Activated naive CD8-positive, alpha-beta T cell treated with anti-CD3 and anti-CD28 coated beads for 36 hours (primary cell): Measurements from ENCODE around the gene FOXA1. TPM values are rescaled to one million over a fixed set of nuclear protein-coding genes. Genes with fewer than 3 reads are reported as not detected.
"Not testable (repeated sequence)": the region's sequence is repeated elsewhere in the genome, so short reads cannot be mapped to it uniquely, and the experiment has no call there.

ENCODE experiments used
- DNase-seq: peaks from one replicate; pipeline ENCODE4 v3.0.0; 2021
- H3K27ac Mint-ChIP-seq: one replicate; pipeline ENCODE4 v1.8.0; 2022; ENCODE audit warnings: mild to moderate bottlenecking, moderate library complexity, mixed read lengths
- H3K27me3 Mint-ChIP-seq: one replicate; pipeline ENCODE4 v1.8.0; 2022; ENCODE audit warnings: mild to moderate bottlenecking, mixed read lengths
- H3K36me3 Mint-ChIP-seq: one replicate; pipeline ENCODE4 v1.8.0; 2021; ENCODE audit warnings: mild to moderate bottlenecking, mixed read lengths
- H3K4me1 Mint-ChIP-seq: one replicate; pipeline ENCODE4 v1.8.0; 2021; ENCODE audit warnings: mixed read lengths
- H3K4me3 Mint-ChIP-seq: one replicate; pipeline ENCODE4 v1.8.0; 2022; ENCODE audit warnings: mild to moderate bottlenecking, moderate library complexity, mixed read lengths
- H3K9me3 Mint-ChIP-seq: one replicate; pipeline ENCODE4 v1.8.0; 2022; ENCODE audit warnings: mixed read lengths
- total RNA-seq, 2 experiments: library from RNA; stranded (reverse); gene quantifications; one replicate each; pipeline ENCODE4 v1.2.3, GENCODE V29; 2021

Gene FOXA1
- total RNA-seq, 2 experiments from 2014 or later = not detected

DNA sequence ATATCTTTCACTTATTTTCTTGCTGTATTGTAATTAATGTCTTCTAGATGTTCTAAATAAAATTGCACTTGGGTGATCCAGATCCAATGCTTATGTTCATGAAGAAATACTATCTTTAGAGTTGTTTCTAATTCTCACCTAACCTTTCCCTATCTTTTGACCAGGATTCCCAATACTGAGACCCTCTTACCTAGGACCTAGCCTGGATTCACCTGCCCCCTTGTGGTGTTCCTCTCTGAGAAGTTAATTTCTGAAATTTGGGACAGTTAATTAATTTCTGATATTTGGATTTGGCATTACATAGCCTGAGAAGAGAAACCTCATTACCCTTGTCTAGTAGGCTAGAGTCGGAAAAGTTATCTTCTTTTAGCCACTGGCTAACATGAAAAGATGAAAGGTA is 29.5 kb downstream of the FOXA1 start:
- no peaks in the 10 kb centered on the region for H3K9me3 Mint-ChIP-seq
- no peak overlapping the region for H3K27ac Mint-ChIP-seq
- DNase-seq = no peak
- no peak overlapping the region for H3K4me3 Mint-ChIP-seq
- H3K4me1 Mint-ChIP-seq = no peaks in the 10 kb centered on the region
- peaks cover 3% of the 10 kb centered on the region for H3K27me3 Mint-ChIP-seq
- H3K36me3 Mint-ChIP-seq = no peaks in the 10 kb centered on the region

DNA sequence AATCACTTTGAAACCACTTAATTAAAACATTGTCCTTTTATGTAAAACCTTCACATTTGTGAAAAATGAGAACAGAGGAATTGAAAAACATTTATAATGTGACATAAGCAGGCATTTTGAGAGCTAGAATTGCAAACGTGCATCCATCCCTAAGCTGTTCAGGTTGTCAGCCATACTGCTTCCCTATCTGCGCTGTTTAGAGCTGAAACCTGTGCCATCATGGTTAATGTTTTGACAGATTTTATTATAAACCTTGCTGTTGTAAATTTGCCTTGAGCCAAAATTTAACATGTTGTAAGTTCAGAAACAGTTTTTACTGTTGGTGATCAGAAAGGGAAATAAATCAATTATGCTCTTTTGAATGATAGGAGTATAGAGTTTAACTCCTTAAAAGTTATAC is 31.9 kb downstream of the FOXA1 start:
- Mint-ChIP-seq H3K4me3 (no peak overlapping the region), H3K27me3 (no peaks in the 10 kb centered on the region), H3K4me1 (no peaks in the 10 kb centered on the region), H3K36me3 (no peaks in the 10 kb centered on the region), H3K27ac (no peak overlapping the region), H3K9me3 (no peaks in the 10 kb centered on the region)
- DNase-seq = no peak

DNA sequence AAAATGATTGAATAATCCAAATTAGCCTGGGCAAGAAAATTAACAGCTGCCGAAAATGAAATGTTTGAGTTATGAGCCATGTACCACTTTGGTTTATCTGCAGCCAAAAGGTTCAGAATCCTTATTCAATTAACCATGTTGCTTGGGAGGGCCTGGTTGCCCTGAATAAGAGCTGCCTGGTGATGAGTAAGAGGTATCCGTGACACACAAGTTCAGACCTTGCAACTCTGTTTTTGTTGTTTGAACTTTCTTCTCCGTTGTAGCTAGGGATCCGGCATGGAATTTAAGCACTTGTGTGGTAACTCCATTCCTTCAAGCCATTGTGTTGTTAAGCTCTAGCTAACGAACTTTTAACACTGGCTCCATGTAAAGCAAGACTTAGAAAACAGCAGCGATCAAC is 35.7 kb downstream of the FOXA1 start:
- Mint-ChIP-seq H3K4me1 (no peaks in the 10 kb centered on the region), H3K9me3 (peaks cover 3% of the 10 kb centered on the region), H3K27me3 (no peaks in the 10 kb centered on the region), H3K27ac (no peak overlapping the region), H3K36me3 (no peaks in the 10 kb centered on the region), H3K4me3 (no peak overlapping the region)
- no peak for DNase-seq

DNA sequence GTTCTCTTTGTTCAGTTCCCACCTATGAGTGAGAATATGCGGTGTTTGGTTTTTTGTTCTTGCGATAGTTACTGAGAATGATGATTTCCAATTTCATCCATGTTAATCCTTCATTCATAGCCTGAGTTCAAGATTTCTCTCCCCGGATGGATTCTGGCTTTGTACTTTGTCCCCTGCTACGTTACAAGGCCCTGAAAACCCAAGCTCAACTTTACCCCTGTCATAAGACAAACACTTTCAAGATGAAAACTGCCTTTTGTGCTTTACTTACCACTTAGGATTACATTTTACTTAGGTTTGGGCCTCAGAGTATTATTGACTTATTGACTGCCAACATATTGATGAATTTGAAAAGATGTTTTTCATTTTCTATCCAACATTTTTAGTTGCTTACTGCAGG is 36.3 kb downstream of the FOXA1 start:
- no peak for DNase-seq
- H3K9me3 Mint-ChIP-seq = peaks cover 7% of the 10 kb centered on the region
- no peak overlapping the region for H3K27ac Mint-ChIP-seq
- H3K36me3 Mint-ChIP-seq = no peaks in the 10 kb centered on the region
- H3K27me3 Mint-ChIP-seq = no peaks in the 10 kb centered on the region
- no peaks in the 10 kb centered on the region for H3K4me1 Mint-ChIP-seq
- H3K4me3 Mint-ChIP-seq = no peak overlapping the region

DNA sequence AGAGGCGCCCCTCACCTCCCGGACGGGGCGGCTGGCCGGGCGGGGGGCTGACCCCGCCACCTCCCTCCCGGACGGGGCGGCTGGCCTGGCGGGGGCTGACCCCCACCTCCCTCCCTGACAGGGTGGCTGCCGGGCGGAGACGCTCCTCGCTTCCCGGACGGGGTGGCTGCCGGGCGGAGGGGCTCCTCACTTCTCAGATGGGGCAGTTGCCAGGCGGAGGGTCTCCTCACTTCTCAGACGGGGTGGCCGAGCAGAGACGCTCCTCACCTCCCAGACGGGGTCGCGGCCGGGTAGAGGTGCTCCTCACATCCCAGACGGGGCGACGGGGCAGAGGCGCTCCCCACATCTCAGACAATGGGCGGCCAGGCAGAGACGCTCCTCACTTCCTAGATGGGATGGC is 39.5 kb downstream of the FOXA1 start:
- H3K36me3 Mint-ChIP-seq, DNase-seq, H3K4me1 Mint-ChIP-seq, H3K4me3 Mint-ChIP-seq, H3K27ac Mint-ChIP-seq, H3K27me3 Mint-ChIP-seq: not testable (repeated sequence)
- peaks cover 10% of the 10 kb centered on the region for H3K9me3 Mint-ChIP-seq

DNA sequence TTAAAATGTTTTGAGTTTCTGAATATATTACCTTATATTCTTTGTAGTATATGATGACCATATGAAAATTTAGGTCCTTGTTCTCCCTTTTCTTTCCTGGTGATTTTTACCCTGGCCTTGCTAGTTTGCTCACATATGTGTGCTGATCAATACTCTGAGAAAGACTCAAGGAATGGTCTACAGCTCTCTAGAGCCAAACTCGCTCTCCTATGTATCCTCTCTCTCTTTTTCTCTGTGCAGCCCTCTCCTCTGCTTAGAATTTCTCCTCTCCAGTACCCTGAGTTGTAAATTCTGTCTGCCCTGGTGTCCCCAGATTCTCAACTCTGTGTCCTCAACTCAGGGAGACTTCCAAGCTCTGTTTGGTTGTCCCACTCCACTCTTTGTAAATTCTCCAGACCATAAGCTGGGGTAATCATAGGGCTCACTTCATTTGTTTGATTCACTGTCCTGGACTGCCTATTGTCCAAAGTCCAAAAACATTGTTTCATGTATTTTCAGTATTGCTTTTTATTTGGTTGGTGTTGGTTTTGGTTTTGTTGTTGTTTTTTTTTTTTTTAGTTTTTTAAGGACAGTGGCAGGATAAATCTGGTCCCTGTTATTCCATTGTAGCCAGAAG is 41.0 kb downstream of the FOXA1 start:
- Mint-ChIP-seq H3K27me3 (no peaks in the 10 kb centered on the region), H3K36me3 (no peaks in the 10 kb centered on the region)

DNA sequence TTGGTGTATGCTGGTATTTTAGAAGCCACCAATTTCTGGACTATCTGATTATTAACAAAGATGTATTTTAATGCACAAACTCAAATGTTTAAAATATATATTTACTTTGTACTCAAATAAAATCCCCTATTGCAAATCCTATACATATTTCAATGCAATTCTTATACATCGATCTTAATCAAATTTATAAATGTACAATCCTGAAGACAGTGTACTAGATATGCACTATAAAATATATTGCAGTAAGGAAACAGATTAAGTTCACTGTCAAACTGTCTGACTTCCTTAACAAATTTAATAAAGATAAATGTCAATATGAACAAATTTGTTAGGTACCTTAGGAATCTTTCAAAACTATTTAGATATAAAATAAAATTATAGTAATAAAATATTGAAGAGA is 43.9 kb downstream of the FOXA1 start:
- Mint-ChIP-seq H3K27ac (no peak overlapping the region), H3K9me3 (peaks cover 8% of the 10 kb centered on the region), H3K36me3 (no peaks in the 10 kb centered on the region), H3K4me3 (no peak overlapping the region), H3K4me1 (no peaks in the 10 kb centered on the region), H3K27me3 (no peaks in the 10 kb centered on the region)
- no peak for DNase-seq

More for the DNA sequence above, 41.0 kb downstream of the FOXA1 start:
- no peak for DNase-seq
- Mint-ChIP-seq H3K27ac (no peak overlapping the region), H3K4me1 (no peaks in the 10 kb centered on the region), H3K9me3 (peaks cover 10% of the 10 kb centered on the region), H3K4me3 (no peak overlapping the region)

DNA sequence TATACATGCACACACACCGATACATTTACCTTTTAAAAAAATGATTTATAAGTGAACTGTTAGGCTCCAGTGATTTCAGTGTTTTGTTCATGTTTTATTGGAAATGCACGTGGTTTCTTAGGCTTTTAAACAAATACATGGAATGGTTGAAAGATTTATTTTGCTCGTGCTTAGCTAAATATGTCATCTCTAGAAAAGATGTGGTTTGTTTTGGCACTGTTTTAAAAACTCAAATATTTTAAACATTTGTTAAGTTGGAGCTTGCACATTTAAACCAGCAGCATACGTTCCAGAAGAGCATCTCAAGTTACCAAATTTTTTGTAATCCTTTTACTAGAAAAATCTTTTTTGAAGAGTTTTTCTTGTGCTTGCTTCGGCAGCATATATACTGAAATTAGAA is 44.5 kb downstream of the FOXA1 start:
- Mint-ChIP-seq H3K36me3 (no peaks in the 10 kb centered on the region), H3K9me3 (peaks cover 8% of the 10 kb centered on the region), H3K27me3 (no peaks in the 10 kb centered on the region), H3K4me3 (no peak overlapping the region), H3K4me1 (no peaks in the 10 kb centered on the region), H3K27ac (no peak overlapping the region)
- no peak for DNase-seq

DNA sequence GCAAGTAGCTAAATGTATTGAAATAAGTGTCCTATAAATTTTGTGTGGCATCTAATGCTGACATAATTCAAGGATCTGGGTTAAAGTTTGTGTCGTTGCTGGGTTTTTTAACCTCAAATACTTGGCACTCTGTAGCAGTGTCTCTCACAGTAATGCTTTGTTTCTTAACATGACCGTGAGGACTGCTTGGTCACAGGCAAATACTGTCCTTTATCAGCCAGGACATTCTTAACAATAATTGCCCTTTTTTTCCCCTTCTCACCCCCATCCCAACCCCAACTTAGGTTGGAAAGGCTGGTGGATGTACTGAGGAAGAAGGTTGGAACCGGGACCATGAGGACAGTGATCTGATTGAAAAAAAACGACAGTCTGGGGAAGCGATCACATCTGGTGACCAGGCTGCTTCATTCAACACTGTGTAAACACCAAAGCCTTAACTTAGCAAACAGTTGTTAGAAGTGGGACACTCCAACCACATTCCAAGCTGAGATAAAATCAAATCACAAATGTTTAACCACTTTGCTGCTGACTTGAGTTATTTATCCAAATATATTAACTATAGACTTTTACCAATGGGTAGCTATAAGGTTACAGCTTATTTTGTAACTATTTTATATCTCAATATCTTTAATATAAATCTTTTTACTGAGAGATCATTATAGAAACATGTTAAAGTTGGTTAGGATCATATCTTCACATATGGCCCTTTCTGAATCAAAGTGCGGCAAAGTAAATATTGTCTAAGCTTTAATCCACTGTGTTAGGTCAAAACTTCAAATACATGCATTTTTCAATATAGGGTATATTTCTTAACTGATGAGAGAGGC is 48.2 kb downstream of the FOXA1 start:
- no peaks in the 10 kb centered on the region for H3K27me3 Mint-ChIP-seq
- H3K4me3 Mint-ChIP-seq = no peak overlapping the region
- no peak overlapping the region for H3K27ac Mint-ChIP-seq
- H3K4me1 Mint-ChIP-seq = no peaks in the 10 kb centered on the region
- no peaks in the 10 kb centered on the region for H3K9me3 Mint-ChIP-seq
- DNase-seq = no peak
- no peaks in the 10 kb centered on the region for H3K36me3 Mint-ChIP-seq

DNA sequence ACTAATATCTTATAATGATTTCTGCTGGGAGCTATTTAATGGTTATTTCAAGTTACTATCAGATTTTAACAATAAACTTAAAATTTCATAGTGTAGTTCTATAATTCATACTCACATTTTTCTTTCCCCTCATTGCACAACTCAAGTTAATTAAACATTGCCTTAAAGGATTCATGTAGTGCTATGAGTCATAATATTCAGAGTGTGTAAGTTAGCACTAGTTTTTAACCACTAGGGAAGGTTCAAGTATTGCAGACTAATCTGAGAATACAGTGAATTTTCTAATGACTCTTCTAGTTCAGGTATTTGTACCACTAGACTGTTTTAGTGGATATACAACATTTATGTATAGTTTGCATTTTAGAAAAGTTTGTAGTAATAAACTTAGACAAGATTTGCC is 49.9 kb downstream of the FOXA1 start:
- Mint-ChIP-seq H3K4me3 (no peak overlapping the region), H3K27ac (no peak overlapping the region), H3K27me3 (no peaks in the 10 kb centered on the region), H3K4me1 (no peaks in the 10 kb centered on the region), H3K36me3 (no peaks in the 10 kb centered on the region), H3K9me3 (no peaks in the 10 kb centered on the region)
- DNase-seq = no peak

DNA sequence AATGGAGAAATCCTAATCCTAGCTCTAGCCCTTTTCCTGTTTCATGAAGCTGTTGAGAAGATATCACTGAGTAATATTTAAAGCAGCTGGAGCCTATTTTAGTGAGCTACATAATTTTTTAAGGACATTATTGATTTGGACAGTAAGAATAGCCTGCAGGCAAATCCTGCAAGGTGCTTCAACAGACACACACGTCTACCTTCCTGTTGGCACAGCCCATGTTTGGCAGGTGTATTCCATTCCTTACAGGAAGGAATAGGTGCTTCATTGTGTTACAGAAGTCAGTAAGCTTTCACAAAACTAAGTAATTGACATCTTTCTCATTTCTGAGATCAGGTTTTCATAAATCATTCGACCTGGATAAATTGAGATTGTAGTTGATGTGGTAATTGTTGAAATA is 50.6 kb downstream of the FOXA1 start:
- H3K4me3 Mint-ChIP-seq = no peak overlapping the region

DNA sequence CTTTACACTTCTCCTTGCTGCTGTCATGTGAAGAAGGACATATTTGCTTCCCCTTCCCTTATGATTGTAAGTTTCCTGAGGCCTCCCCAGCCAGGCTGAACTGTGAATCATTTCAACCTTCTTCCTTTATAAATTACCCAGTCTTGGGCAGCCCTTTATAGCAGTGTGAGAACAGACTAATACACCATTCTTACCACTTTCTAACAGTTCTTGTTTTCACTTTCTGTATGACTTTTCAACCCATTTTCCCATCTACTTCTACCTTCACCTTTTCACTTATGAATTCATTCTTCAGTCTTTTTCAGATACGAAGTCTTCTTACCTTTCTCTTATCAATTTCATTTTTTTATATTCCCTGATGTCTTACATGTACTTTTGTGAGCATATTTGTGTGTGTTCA is 55.1 kb downstream of the FOXA1 start:
- Mint-ChIP-seq H3K9me3 (peaks cover 5% of the 10 kb centered on the region), H3K4me1 (no peaks in the 10 kb centered on the region), H3K27me3 (no peaks in the 10 kb centered on the region), H3K36me3 (no peaks in the 10 kb centered on the region), H3K4me3 (no peak overlapping the region), H3K27ac (no peak overlapping the region)
- no peak for DNase-seq

More for the DNA sequence above, 50.6 kb downstream of the FOXA1 start:
- Mint-ChIP-seq H3K4me1 (no peaks in the 10 kb centered on the region), H3K27me3 (no peaks in the 10 kb centered on the region), H3K27ac (no peak overlapping the region), H3K9me3 (peaks cover 1% of the 10 kb centered on the region), H3K36me3 (no peaks in the 10 kb centered on the region)
- DNase-seq = no peak

Other genes starting within 250 kb of the FOXA1 start
- gene TTC6, start 380 bp upstream of the FOXA1 start, total RNA-seq = not detected